ENCODE data around the gene SPINT1. TPM values are rescaled to one million over a fixed set of nuclear protein-coding genes. Genes with fewer than 3 reads are reported as not detected.

Gene SPINT1
- total and polyA plus RNA-seq, 11 donors: 0.11 to 3.4 (median 0.69) TPM; not detected in 1

DNA sequence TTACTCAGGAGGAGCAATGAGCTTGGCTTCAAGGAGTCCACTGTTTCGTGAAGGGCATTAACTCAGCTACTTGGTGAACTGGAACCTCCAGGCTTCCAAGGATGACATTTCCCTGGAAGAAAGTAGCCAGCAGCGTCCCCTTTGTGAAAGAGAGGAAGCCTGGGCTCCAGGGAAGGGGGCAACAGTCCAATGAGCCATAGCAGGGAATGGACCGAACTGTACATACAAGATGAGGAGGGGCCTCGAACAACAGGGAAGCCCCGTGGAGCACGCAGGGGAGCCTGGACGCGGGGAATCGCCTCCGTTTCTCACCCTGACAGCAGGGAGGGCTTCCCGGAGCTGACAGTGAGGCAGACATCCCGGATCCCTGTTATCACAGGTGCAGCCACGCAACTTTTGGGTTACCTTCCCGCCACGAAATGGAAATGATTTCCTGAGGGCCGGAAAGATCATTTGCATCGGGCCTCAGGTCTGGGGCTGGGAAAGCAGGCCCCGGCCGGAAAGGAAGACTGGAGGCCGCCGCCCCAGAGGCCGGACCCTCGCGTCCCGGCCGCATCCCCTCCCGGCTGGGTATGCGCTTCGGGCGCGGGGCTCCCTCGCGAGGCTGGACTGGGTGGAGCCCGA is 475 bp upstream of the SPINT1 start:
- Histone ChIP-seq H3K27ac (no peak overlapping the region), H3K36me3 (no peaks in the 10 kb centered on the region), H3K4me1 (peaks cover 0 to 37% (median 10%) of the 10 kb centered on the region in 12 donors), H3K9me3 (no peaks in the 10 kb centered on the region), H3K4me3 (peak overlapping the region in 11 of 12 donors; percentile 26 to 68 (median 51)), H3K27me3 (peaks cover 9 to 40% (median 19%) of the 10 kb centered on the region in 9 donors)
- TF ChIP-seq, protein P1, sequence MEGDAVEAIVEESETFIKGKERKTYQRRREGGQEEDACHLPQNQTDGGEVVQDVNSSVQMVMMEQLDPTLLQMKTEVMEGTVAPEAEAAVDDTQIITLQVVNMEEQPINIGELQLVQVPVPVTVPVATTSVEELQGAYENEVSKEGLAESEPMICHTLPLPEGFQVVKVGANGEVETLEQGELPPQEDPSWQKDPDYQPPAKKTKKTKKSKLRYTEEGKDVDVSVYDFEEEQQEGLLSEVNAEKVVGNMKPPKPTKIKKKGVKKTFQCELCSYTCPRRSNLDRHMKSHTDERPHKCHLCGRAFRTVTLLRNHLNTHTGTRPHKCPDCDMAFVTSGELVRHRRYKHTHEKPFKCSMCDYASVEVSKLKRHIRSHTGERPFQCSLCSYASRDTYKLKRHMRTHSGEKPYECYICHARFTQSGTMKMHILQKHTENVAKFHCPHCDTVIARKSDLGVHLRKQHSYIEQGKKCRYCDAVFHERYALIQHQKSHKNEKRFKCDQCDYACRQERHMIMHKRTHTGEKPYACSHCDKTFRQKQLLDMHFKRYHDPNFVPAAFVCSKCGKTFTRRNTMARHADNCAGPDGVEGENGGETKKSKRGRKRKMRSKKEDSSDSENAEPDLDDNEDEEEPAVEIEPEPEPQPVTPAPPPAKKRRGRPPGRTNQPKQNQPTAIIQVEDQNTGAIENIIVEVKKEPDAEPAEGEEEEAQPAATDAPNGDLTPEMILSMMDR (IDR thresholded peaks at IDR 0.05): no peak
- TF ChIP-seq POLR2A (IDR thresholded peaks at IDR 0.05): no peak
- 18 to 55% (median 25%) methylated on average over 3 to 34 of the region's 34 CpGs for WGBS, 4 donors
- DNase-seq (no peak), ATAC-seq (no peak)
- intact Hi-C loops (cut with DNase I): no loop called here

DNA sequence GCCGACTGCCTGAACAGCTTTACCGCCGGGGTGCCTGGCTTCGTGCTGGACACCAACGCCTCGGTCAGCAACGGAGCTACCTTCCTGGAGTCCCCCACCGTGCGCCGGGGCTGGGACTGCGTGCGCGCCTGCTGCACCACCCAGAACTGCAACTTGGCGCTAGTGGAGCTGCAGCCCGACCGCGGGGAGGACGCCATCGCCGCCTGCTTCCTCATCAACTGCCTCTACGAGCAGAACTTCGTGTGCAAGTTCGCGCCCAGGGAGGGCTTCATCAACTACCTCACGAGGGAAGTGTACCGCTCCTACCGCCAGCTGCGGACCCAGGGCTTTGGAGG is 815 bp downstream of the SPINT1 start:
- intact Hi-C loops (cut with DNase I): no loop called here
- peaks cover 0 to 37% (median 10%) of the 10 kb centered on the region in 12 donors for H3K4me1 ChIP-seq
- peaks cover 9 to 40% (median 19%) of the 10 kb centered on the region in 9 donors for H3K27me3 ChIP-seq
- H3K27ac ChIP-seq: no peak overlapping the region
- ATAC-seq (peak in 1 of 4 donors; percentile 16), DNase-seq (peak in 4 of 5 donors; percentile 15 to 65 (median 30))
- WGBS, 4 donors: 3 to 5% (median 4%) methylated on average over 15 to 28 of the region's 28 CpGs
- no peaks in the 10 kb centered on the region for H3K36me3 ChIP-seq
- peak overlapping the region; percentile 26 to 68 (median 50) for H3K4me3 ChIP-seq
- no peaks in the 10 kb centered on the region for H3K9me3 ChIP-seq
- TF ChIP-seq, protein P1 (IDR thresholded peaks at IDR 0.05): no peak
- no peak for TF ChIP-seq POLR2A (IDR thresholded peaks at IDR 0.05)

DNA sequence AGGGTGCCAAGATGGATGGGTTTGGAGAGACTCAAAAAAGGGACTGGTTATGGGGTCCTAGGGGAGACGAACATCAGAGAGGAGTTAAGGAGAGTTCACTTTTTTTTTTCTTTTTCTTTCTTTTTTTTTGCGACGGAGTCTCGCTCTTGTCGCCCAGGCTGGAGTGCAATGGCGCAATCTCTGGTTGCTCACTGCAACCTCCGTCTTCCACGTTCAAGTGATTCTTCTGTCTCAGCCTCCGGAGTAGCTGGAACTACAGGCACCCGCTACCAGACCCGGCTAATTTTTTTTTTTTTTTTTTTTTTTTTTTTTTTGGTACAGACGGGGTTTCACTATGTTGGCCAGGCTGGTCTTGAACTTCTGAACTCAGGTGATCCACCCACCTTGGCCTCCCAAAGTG is 1.2 kb downstream of the SPINT1 start:
- intact Hi-C loops (cut with DNase I): no loop called here
- H3K36me3 ChIP-seq: no peaks in the 10 kb centered on the region
- TF ChIP-seq POLR2A (IDR thresholded peaks at IDR 0.05): no peak
- TF ChIP-seq, protein P1 (IDR thresholded peaks at IDR 0.05): no peak
- H3K27me3 ChIP-seq: peaks cover 9 to 40% (median 19%) of the 10 kb centered on the region in 9 donors
- peak overlapping the region in 11 of 12 donors; percentile 26 to 68 (median 51) for H3K4me3 ChIP-seq
- H3K27ac ChIP-seq: no peak overlapping the region
- peaks cover 0 to 37% (median 10%) of the 10 kb centered on the region in 12 donors for H3K4me1 ChIP-seq
- no peaks in the 10 kb centered on the region for H3K9me3 ChIP-seq
- ATAC-seq: no peak
- WGBS, 4 donors: 52 to 71% (median 61%) methylated on average over 12 of the region's 12 CpGs
- DNase-seq: no peak

DNA sequence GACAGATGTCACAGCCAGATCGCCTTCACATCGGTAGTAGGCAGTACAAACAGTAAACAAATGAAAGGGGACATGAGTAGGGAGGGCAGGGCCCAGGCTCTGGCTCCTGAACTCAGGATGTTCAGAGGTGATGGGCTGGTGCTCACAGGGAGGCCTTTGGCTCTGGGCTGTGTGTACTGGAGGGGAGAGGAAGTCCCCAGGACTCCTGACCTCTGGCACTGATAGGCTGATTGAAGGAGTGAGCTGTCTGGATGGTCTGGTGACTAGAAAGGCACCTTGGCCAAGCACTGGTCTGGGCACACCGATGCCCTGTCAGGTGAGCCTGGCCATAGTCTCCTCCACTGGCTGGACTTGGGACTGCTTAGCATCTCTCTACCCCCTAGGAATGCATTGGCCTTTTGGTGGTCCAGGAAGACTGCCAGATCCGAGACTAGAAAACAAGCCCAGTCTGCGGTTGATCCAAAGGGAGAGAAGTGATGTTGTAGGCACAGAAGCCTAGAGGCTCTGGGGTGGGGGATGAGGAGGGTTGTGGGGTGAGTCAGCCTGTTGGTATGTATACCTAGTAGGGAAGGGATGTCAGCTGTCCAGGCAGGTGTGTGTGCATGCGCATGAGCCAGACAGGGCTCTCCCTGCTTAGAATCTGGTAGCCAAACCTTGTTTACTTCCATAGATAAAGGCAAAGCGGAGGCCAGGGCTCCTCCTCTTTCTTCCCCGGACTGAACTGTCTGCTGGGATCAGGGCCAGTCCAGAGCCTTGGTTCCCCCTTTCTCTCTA is 1.9 kb downstream of the SPINT1 start:
- H3K4me3 ChIP-seq: peak overlapping the region in 1 of 12 donors; percentile 68
- intact Hi-C loops (cut with DNase I): no loop called here

More for the DNA sequence above, 1.9 kb downstream of the SPINT1 start:
- no peak for TF ChIP-seq POLR2A (IDR thresholded peaks at IDR 0.05)
- TF ChIP-seq, protein P1 (IDR thresholded peaks at IDR 0.05): no peak
- Histone ChIP-seq H3K36me3 (no peaks in the 10 kb centered on the region), H3K27me3 (peaks cover 9 to 40% (median 19%) of the 10 kb centered on the region in 9 donors), H3K9me3 (no peaks in the 10 kb centered on the region), H3K4me1 (peaks cover 0 to 37% (median 10%) of the 10 kb centered on the region in 12 donors), H3K27ac (no peak overlapping the region)
- no peak for DNase-seq
- 84 to 92% (median 90%) methylated on average over 8 of the region's 8 CpGs for WGBS, 4 donors
- ATAC-seq: no peak
